ENCODE data around the gene TTC6.

Gene TTC6, protein sequence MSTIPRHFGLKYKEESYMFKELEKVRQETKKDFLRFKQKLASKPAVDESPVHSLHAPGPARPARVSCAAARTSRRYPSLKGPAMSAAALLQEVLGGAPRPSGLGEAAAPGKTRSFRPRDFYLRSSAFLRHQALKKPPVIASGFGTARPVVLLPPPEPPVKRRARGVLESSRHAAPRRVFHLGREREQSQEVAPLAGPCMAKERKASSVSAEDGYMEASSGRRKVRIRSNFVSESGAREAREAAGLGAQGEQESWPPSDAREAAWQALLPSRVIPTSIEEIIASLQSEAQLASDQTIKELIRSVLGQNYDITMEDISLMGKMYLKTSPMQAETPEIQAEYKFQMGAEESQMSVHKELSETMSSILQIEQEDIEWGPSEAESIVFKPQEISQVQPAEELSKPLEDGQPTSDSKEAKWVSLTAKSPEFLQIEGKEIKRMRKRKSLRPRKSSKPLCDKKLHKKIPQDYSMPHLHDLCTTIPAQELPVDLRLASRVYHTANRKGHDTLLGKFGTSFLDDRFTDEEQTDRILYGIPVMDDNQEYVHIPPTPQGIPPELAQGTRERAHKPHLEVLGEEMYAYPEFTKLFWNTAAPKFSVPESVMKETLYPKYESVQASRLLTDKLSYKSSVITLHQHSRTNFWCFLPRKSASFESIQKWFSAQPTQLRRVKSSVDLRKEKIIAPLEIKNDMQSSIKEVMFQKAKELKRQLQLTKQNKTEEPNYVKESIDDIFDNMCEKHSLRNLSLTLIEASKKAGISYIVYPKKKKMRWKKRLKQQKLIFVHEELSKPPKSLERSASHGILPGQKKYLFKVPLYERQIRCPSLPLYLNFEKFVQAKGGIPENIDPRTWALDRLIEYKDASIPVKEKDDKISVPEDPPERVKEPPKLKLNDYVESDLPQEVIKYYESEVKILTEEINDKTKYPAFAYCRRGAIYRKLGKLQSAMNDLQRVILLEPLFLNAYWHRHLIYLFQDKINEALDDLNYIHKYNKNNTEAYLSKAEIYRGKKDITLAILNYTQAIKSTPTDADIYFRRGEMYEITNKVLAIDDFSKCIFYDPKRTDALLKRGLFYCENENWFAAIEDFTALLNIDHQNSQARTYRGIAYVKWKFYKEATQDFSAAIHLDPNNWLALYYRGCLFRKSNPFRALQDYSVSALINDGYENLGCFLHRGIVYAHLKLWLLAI (N-terminal part only)

DNA sequence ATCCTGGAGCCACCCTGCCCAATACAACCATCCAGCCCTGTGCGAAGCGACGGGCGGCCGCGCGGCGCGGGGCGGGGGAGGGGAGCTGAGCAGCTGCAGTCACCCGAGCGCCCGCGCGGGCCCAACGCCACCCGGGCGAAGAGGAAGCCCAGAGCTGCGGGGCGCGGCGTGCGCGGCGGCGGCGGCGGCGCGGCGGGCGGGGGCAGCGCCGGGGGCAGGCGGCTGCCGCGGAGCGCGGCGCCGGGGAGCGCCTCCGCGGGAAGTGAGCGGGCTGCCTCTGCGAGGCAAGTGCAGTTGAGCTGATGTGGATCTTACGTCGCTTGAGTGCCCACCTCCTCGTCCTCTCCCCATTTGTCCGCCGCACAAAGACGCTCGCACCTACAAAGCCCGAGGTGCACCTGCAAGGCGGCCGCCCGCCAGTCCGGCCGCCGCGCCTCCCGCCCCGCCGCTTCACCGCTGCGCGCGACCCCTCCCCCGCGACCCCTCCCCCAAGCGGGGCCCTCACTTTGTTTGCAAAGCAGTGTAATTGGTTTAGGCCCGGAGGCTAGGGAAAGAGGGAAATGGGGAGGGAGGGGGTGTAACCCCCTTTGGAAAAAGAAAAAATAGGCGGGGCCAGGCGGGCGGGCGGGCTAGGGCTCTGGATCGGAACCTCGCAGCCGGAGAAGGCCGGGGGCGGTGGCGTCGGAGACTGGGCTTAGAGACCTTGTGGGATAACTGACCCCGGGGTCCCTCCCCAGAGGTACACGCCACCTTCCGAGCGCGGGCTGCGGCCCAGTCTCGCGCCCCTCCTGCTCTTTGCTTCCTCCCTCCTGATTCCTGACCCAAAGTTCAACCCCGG lies at the start of gene TTC6, which contains the start of gene FOXA1:
Gene TTC6 (plus strand): TSS at position 659 of the 838 bp plus-strand sequence. CDS start 26,436 bp downstream, outside the sequence.
Gene FOXA1 (minus strand): TSS at position 279 of the 838 bp plus-strand sequence. CDS start 277 bp downstream, at position 2.
- Histone ChIP-seq H3K27me3 (ENCODE audit: insufficient read depth, low read length, poor library complexity) (no peaks in the 10 kb centered on the region), H3K36me3 (ENCODE audit: insufficient read depth, low read length) (no peaks in the 10 kb centered on the region), H3K27ac (ENCODE audit: low read length) (no peak within 1 kb of the TSS), H3K4me2 (ENCODE audit: insufficient read depth, low read length) (no peak within 1 kb of the TSS), H3K9ac (ENCODE audit: low read depth, low read length) (no peak within 1 kb of the TSS), H3K9me3 (ENCODE audit: insufficient read depth, low read length, severe bottlenecking) (no peaks in the 10 kb centered on the region), H3K4me1 (ENCODE audit: insufficient read depth, low read length) (no peaks in the 10 kb centered on the region), H2AFZ (ENCODE audit: low read depth, low read length) (no peak within 1 kb of the TSS), H3K4me3 (ENCODE audit: low read depth in 1 of 2, low read length in 2 of 2) (no peak within 1 kb of the TSS), H4K20me1 (ENCODE audit: insufficient read depth, low read length) (no peaks in the 10 kb centered on the region), H3K79me2 (ENCODE audit: insufficient read depth, low read length) (no peaks in the 10 kb centered on the region)
- ATAC-seq (ENCODE audit: insufficient read depth, low read depth) (no peak), DNase-seq (no peak)
- no peak for TF ChIP-seq EZH2 (IDR thresholded peaks at IDR 0.05; ENCODE audit: borderline replicate concordance, low read depth, low read length, severe bottlenecking)
- TF ChIP-seq, protein P1, sequence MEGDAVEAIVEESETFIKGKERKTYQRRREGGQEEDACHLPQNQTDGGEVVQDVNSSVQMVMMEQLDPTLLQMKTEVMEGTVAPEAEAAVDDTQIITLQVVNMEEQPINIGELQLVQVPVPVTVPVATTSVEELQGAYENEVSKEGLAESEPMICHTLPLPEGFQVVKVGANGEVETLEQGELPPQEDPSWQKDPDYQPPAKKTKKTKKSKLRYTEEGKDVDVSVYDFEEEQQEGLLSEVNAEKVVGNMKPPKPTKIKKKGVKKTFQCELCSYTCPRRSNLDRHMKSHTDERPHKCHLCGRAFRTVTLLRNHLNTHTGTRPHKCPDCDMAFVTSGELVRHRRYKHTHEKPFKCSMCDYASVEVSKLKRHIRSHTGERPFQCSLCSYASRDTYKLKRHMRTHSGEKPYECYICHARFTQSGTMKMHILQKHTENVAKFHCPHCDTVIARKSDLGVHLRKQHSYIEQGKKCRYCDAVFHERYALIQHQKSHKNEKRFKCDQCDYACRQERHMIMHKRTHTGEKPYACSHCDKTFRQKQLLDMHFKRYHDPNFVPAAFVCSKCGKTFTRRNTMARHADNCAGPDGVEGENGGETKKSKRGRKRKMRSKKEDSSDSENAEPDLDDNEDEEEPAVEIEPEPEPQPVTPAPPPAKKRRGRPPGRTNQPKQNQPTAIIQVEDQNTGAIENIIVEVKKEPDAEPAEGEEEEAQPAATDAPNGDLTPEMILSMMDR (IDR thresholded peaks at IDR 0.05; ENCODE audit: borderline replicate concordance, extremely low read depth, low read length, poor library complexity, severe bottlenecking), result no peak

DNA sequence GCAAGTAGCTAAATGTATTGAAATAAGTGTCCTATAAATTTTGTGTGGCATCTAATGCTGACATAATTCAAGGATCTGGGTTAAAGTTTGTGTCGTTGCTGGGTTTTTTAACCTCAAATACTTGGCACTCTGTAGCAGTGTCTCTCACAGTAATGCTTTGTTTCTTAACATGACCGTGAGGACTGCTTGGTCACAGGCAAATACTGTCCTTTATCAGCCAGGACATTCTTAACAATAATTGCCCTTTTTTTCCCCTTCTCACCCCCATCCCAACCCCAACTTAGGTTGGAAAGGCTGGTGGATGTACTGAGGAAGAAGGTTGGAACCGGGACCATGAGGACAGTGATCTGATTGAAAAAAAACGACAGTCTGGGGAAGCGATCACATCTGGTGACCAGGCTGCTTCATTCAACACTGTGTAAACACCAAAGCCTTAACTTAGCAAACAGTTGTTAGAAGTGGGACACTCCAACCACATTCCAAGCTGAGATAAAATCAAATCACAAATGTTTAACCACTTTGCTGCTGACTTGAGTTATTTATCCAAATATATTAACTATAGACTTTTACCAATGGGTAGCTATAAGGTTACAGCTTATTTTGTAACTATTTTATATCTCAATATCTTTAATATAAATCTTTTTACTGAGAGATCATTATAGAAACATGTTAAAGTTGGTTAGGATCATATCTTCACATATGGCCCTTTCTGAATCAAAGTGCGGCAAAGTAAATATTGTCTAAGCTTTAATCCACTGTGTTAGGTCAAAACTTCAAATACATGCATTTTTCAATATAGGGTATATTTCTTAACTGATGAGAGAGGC lies 48.6 kb upstream of the TTC6 start:
- H3K4me1 ChIP-seq (ENCODE audit: insufficient read depth, low read length), result no peaks in the 10 kb centered on the region
- H4K20me1 ChIP-seq (ENCODE audit: insufficient read depth, low read length), result no peaks in the 10 kb centered on the region
- H2AFZ ChIP-seq (ENCODE audit: low read depth, low read length), result no peak overlapping the region
- TF ChIP-seq, protein P1 (IDR thresholded peaks at IDR 0.05; ENCODE audit: borderline replicate concordance, extremely low read depth, low read length, poor library complexity, severe bottlenecking), result no peak
- no peak for TF ChIP-seq EZH2 (IDR thresholded peaks at IDR 0.05; ENCODE audit: borderline replicate concordance, low read depth, low read length, severe bottlenecking)
- H3K9ac ChIP-seq (ENCODE audit: low read depth, low read length), result no peak overlapping the region
- no peaks in the 10 kb centered on the region for H3K36me3 ChIP-seq (ENCODE audit: insufficient read depth, low read length)
- no peak overlapping the region for H3K4me2 ChIP-seq (ENCODE audit: insufficient read depth, low read length)
- H3K4me3 ChIP-seq (ENCODE audit: low read depth in 1 of 2, low read length in 2 of 2), result no peak overlapping the region
- H3K27ac ChIP-seq (ENCODE audit: low read length), result no peak overlapping the region
- H3K9me3 ChIP-seq (ENCODE audit: insufficient read depth, low read length, severe bottlenecking), result no peaks in the 10 kb centered on the region
- ATAC-seq (ENCODE audit: insufficient read depth, low read depth) (no peak), DNase-seq (no peak)
- no peaks in the 10 kb centered on the region for H3K27me3 ChIP-seq (ENCODE audit: insufficient read depth, low read length, poor library complexity)
- no peaks in the 10 kb centered on the region for H3K79me2 ChIP-seq (ENCODE audit: insufficient read depth, low read length)

DNA sequence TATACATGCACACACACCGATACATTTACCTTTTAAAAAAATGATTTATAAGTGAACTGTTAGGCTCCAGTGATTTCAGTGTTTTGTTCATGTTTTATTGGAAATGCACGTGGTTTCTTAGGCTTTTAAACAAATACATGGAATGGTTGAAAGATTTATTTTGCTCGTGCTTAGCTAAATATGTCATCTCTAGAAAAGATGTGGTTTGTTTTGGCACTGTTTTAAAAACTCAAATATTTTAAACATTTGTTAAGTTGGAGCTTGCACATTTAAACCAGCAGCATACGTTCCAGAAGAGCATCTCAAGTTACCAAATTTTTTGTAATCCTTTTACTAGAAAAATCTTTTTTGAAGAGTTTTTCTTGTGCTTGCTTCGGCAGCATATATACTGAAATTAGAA lies 44.9 kb upstream of the TTC6 start:
- Histone ChIP-seq H3K9me3 (ENCODE audit: insufficient read depth, low read length, severe bottlenecking) (no peaks in the 10 kb centered on the region), H3K4me3 (ENCODE audit: low read depth in 1 of 2, low read length in 2 of 2) (no peak overlapping the region), H3K9ac (ENCODE audit: low read depth, low read length) (no peak overlapping the region), H3K27me3 (ENCODE audit: insufficient read depth, low read length, poor library complexity) (no peaks in the 10 kb centered on the region), H4K20me1 (ENCODE audit: insufficient read depth, low read length) (no peaks in the 10 kb centered on the region), H3K4me1 (ENCODE audit: insufficient read depth, low read length) (no peaks in the 10 kb centered on the region), H3K4me2 (ENCODE audit: insufficient read depth, low read length) (no peak overlapping the region), H3K27ac (ENCODE audit: low read length) (no peak overlapping the region), H2AFZ (ENCODE audit: low read depth, low read length) (no peak overlapping the region), H3K36me3 (ENCODE audit: insufficient read depth, low read length) (no peaks in the 10 kb centered on the region), H3K79me2 (ENCODE audit: insufficient read depth, low read length) (no peaks in the 10 kb centered on the region)
- no peak for TF ChIP-seq EZH2 (IDR thresholded peaks at IDR 0.05; ENCODE audit: borderline replicate concordance, low read depth, low read length, severe bottlenecking)
- TF ChIP-seq, protein P1 (IDR thresholded peaks at IDR 0.05; ENCODE audit: borderline replicate concordance, extremely low read depth, low read length, poor library complexity, severe bottlenecking), result no peak
- ATAC-seq (ENCODE audit: insufficient read depth, low read depth) (no peak), DNase-seq (no peak)

Measured in DND-41 (cell line).